Gastroesophageal sphincter (tissue), 4 donors: ENCODE results near the gene CPA4. TPM values are rescaled to one million over a fixed set of nuclear protein-coding genes. Genes with fewer than 3 reads are reported as not detected.

Experiments
- ATAC-seq: fragments of 150-250 bp; one replicate; pipeline ENCODE4 v1.9.1; 2016; ENCODE audit warnings: mild to moderate bottlenecking, moderate library complexity
- H3K27ac ChIP-seq, 4 donors: fragments of 200-600 bp; sonication (generic) in 3 of 4; 1 replicate in 3 of 4; 2 replicates in 1 of 4; pipeline ENCODE4 v1.5.1; 2016 to 2019
- H3K27me3 ChIP-seq: fragments of 200-600 bp; sonication (generic); one replicate; pipeline ENCODE4 v1.5.1; 2019
- H3K36me3 ChIP-seq, 2 donors: fragments of 200-600 bp; sonication (generic); one replicate each; pipeline ENCODE4 v1.5.1; 2019; ENCODE audit warnings: control low read depth in 1 of 2
- H3K4me1 ChIP-seq, 3 donors: fragments of 200-600 bp; sonication (generic); 1 replicate in 2 of 3; 2 replicates in 1 of 3; pipeline ENCODE4 v1.5.1; 2016 to 2019; ENCODE audit warnings: control low read depth in 2 of 3
- H3K4me3 ChIP-seq, 2 donors: fragments of 200-600 bp; sonication (generic); one replicate each; pipeline ENCODE4 v1.5.1; 2019; ENCODE audit warnings: mild to moderate bottlenecking in 1 of 2, moderate library complexity in 1 of 2
- H3K9me3 ChIP-seq, 3 donors: fragments of 200-600 bp; sonication (generic); one replicate each; pipeline ENCODE4 v1.5.1; 2017 to 2019; ENCODE audit warnings: control low read depth in 2 of 3
- CTCF ChIP-seq, 4 experiments: fragments of 200-600 bp in 2 of 4; fragments of 450-650 bp in 2 of 4; sonication (generic) in 1 of 4; IDR thresholded peaks; one replicate each; pipeline ENCODE4 v1.5.1; 2017 to 2019; ENCODE audit warnings: antibody characterized with exemption in 4 of 4, mild to moderate bottlenecking in 2 of 4, moderate library complexity in 2 of 4
- EP300 ChIP-seq: sonication (generic); formaldehyde crosslinking; IDR thresholded peaks from one replicate; pipeline ENCODE4 v1.6.1; 2017; ENCODE audit warnings: antibody characterized with exemption, mild to moderate bottlenecking
- POLR2A ChIP-seq, 2 donors: fragments of 450-650 bp; IDR thresholded peaks; one replicate each; pipeline ENCODE4 v1.6.1; 2017; ENCODE audit warnings: antibody characterized with exemption in 2 of 2, mild to moderate bottlenecking in 2 of 2, moderate library complexity in 1 of 2
- POLR2AphosphoS5 ChIP-seq: sonication (generic); formaldehyde crosslinking; IDR thresholded peaks from one replicate; pipeline ENCODE4 v1.6.1; 2017; ENCODE audit warnings: antibody characterized with exemption
- WGBS, 2 donors: methylation state at CpG; one replicate each; pipeline ENCODE4 v1.1.5; 2018; ENCODE audit warnings: low coverage in 1 of 2; 5-methylcytosine and 5-hydroxymethylcytosine counted together
- total RNA-seq, 4 donors: library from RNA; depleted of rRNA; stranded (reverse); fragments of >200 nt; gene quantifications; one replicate each; pipeline ENCODE4 v1.1.0, GENCODE V29; 2016

The CPA4 gene
- total RNA-seq, 4 donors from 2014 or later: 0.93 TPM; not detected in 3

DNA sequence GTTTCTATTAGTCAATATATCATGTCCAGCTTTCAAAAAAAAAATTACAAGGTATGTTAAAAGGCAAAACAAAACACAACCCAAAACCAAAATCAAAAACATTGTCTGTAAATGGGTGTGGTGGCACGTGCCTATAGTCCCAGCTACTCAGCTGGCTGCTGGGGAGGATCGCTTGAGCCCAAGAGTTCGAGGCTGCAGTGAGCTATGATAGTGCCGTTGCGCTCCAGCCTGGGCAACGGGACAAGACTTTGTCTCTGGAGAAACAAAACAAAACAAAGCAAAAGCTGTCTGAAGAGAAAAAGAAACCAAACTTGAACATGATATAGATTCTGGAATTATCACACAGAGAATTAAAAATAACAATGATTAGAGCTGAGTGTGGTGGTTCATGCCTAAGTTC, 41.3 kb downstream of the CPA4 start:
- no peak for TF ChIP-seq POLR2A (IDR thresholded peaks at IDR 0.05)
- no peak for TF ChIP-seq CTCF (IDR thresholded peaks at IDR 0.05)
- no peak for TF ChIP-seq POLR2AphosphoS5
- TF ChIP-seq EP300: no peak
- Histone ChIP-seq H3K27ac (no peak overlapping the region), H3K36me3 (no peaks in the 10 kb centered on the region), H3K4me3 (no peak overlapping the region), H3K27me3 (no peaks in the 10 kb centered on the region), H3K4me1 (no peaks in the 10 kb centered on the region), H3K9me3 (no peaks in the 10 kb centered on the region)
- WGBS, 2 donors: 6 to 14% methylated on average over 6 of the region's 6 CpGs
- ATAC-seq: no peak

- Histone ChIP-seq H3K4me3 (no peak overlapping the region), H3K36me3 (no peaks in the 10 kb centered on the region), H3K9me3 (no peaks in the 10 kb centered on the region), H3K4me1 (no peaks in the 10 kb centered on the region), H3K27ac (no peak overlapping the region), H3K27me3 (no peaks in the 10 kb centered on the region)
- no peak for TF ChIP-seq EP300
- ATAC-seq: no peak
- 90% methylated on average over 2 of the region's 6 CpGs; no CpG with 5 or more reads in 1 of the 2 donors for WGBS, 2 donors
Measured at GRCh38 chr7:130337410-130337971, 44.5 kb downstream of the CPA4 start.

DNA sequence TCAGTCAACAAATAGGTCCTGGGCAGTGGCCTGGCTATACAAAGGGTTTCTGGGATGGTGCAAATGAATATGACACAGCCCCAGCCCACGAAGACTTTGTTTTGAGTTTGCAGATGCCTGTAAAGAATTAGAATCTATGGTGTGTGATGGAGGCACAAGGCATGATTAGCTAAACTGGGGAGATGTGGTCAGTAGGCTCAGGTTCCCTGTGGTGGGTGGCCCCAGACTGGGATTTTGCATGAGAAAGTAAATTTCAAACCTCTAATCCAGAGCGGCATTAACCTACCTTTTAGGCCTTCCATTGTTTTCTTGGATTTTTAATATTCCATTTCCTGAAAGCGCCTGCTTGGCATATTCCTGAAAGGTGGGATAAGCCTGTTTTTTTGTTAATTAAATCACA, 45.3 kb downstream of the CPA4 start:
- no peak for ATAC-seq
- Histone ChIP-seq H3K4me3 (no peak overlapping the region), H3K9me3 (no peaks in the 10 kb centered on the region), H3K27ac (no peak overlapping the region), H3K36me3 (no peaks in the 10 kb centered on the region), H3K4me1 (no peaks in the 10 kb centered on the region), H3K27me3 (no peaks in the 10 kb centered on the region)
- WGBS, 2 donors: 91 to 94% methylated on average over 3 of the region's 3 CpGs
- TF ChIP-seq POLR2AphosphoS5 (no peak), EP300 (no peak), POLR2A (IDR thresholded peaks at IDR 0.05) (no peak), CTCF (IDR thresholded peaks at IDR 0.05) (no peak)

GRCh38 chr7:130341882-130342281, 48.9 kb downstream of the CPA4 start:
- Histone ChIP-seq H3K4me1 (no peaks in the 10 kb centered on the region), H3K9me3 (no peaks in the 10 kb centered on the region), H3K27me3 (no peaks in the 10 kb centered on the region), H3K4me3 (no peak overlapping the region), H3K36me3 (no peaks in the 10 kb centered on the region), H3K27ac (no peak overlapping the region)
- TF ChIP-seq POLR2A (IDR thresholded peaks at IDR 0.05): no peak
- no peak for TF ChIP-seq EP300
- no peak for TF ChIP-seq CTCF (IDR thresholded peaks at IDR 0.05)
- TF ChIP-seq POLR2AphosphoS5: no peak
- WGBS, 2 donors: 87 to 96% methylated on average over 4 of the region's 4 CpGs
- ATAC-seq: no peak

DNA sequence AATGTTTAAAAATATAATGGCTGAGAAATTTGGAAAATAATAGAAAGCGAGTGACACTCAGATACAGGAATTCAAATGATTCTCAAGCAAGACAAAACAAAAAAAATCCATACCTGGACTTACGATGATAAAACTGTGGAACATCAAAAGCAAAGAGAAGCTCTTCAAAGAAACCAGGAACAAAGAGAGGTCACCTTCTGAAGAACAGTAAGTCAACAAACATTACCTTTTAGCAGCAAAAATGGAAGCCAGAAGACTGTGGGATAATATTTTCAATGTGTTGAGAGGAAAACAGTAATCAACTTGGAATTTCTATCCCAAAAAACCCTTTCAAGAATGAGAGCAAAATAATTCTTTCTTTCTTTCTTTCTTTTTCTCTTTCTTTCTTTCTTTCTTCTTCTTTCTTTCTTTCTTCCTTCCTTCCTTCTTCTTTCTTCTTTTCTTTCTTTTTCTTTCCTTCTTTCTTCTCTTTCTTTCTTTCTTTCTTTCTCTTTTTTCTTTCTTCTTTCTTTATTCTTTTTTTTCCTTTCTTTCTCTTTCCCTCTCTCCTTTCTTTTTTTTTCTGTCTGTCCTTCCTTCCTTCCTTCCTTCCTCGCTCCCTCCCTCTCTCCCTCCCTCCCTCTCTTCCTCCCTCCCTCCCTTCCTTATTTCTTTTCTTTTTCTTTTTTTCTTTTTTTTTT, 49.9 kb downstream of the CPA4 start:
- no peaks in the 10 kb centered on the region for H3K27me3 ChIP-seq
- no peaks in the 10 kb centered on the region for H3K36me3 ChIP-seq
- H3K4me3 ChIP-seq: no peak overlapping the region
- TF ChIP-seq CTCF (IDR thresholded peaks at IDR 0.05) (no peak), POLR2AphosphoS5 (no peak), POLR2A (IDR thresholded peaks at IDR 0.05) (no peak), EP300 (no peak)
- no peaks in the 10 kb centered on the region for H3K4me1 ChIP-seq
- no peaks in the 10 kb centered on the region for H3K9me3 ChIP-seq
- no peak overlapping the region for H3K27ac ChIP-seq
- no peak for ATAC-seq
- 90% methylated on average over 2 to 3 of the region's 3 CpGs for WGBS, 2 donors
